ENCODE measurements around the gene MT1G. TPM values are rescaled to one million over a fixed set of nuclear protein-coding genes. Genes with fewer than 3 reads are reported as not detected.
A peak's percentile ranks its signal among the peaks of the same experiment; 100 is the strongest.

MT1G gene
- total RNA-seq, 1 experiment from 2014 or later = 2.9 TPM

DNA sequence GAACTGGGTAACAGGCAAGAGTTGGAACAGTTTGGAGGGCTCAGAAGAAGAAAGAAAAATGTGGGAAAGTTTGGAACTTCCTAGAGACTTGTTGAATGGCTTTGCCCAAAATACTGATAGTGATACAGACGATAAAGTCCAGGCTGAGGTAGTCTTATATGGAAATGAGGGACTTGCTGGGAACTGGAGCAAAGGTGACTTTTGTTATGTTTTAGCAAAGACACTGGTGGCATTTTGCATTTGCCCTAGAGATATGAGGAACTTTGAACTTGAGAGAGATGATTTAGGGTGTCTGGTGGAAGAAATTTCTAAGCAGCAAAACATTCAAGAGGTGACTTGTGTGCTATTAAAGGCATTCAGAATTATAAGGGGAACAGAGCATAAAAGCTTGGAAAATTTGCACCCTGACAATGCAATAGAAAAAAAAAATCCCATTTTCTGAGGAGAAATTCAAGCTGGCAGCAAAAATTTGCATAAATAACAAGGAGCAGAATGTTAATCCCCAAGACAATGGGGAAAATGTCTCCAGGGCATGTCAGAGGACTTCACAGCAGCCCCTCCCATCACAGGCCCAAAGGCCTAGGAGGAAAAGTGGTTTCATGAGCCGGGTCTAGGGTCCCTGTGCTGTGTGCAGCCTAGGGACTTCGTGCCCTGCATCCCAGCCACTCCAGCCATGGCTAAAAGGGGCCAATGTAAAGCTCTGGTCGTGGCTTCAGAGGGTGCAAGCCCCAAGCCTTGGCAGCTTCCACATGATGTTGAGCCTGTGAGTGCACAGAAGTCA is 46.0 kb downstream of the MT1G start:
- DNase-seq (ENCODE audit: low read depth) = peak; percentile 24

DNA sequence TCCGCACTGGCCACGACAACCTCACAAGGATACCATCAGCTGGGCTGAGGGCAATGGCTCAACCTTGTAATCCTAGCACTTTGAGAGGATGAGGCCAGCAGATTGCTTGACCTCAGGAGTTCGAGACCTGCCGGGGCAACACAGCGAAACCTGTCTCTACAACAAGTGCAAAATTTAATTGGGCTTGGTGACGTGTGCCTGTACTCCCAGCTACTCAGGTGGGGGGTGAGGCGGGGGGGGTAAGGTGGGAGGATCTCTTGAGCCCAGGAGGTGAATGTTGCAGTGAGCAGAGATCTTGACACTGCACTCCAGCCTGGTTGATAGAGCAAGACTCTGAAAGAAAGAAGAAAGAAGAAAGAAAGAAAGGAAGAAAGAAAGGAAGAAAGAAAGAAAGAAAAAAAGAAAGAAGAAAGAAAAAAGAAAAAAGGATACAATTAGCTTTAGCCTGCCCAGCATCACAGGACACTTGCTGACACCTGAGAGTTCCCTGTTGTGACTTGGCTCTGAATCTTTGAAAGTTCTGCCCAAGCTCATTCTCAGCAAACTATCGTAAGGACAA is 47.4 kb downstream of the MT1G start:
- DNase-seq (ENCODE audit: low read depth) = no peak

DNA sequence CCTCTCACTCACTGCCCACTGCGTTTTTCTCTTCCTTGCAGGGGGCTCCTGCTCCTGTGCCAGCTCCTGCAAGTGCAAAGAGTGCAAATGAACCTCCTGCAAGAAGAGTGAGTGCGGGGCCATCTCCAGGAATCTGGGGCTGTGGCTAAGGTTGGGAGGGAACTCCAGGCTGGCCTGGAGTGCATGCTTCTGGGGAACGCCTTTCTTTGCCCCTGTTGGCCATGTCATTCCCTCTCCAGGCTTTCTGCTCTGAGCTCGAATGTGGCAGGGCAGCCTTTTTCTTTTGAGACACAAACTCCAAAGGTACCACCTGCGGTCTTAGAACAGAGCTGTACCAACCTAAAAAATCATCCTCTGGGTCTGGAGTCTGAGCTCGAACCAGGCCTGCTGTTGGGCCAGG is 49.7 kb downstream of the MT1G start:
- DNase-seq (ENCODE audit: low read depth) = no peak

DNA sequence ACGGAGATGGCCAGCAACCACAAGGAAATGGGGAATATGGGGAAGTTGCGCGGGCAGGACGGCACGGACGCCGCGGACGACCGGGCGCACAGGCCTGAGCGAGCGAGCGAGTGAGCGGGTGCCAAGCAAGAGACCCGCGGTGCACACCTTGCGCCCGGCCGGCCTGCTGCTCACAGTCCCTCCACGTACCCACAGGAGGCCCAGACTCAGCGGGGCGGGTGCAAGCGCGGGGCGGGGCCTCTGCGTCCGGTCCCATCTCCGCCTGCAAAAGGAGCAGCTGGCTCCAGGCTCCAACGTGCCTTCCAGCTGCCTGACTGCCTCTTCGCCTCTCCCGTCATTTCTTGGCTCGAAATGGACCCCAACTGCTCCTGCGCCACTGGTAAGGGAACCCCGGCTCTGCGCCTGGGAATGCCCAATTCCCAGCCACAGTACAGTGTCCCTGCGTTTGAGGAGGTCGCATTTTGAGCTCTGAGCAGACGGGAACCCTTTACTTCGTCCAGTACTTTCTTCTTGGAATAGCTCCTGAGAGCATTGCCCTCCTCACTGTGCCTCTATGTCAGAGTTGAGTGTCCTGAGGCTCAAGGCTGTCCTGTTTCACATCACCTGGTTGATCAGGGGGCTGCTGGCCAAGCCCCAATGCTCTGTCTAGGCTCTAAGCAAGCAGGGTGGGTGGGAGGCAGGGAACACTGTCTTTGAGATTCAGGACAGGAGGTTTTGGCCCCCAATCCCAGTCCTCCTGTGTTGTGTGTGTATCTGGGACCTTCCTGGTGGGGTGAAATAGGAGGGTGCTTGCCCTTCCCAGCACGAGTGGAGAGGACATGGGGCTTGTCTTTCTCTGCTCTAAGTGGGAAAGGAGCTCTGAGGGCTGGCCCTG is 50.4 kb downstream of the MT1G start:
- no peak for DNase-seq (ENCODE audit: low read depth)

Other genes starting within 250 kb of the MT1G start
- 128 and 196 TPM in 2 replicates for gene AMFR, start 242.5 kb downstream of the MT1G start, total RNA-seq (2014; rRNA removed; shearing (Covaris generic))
- 83.5 and 172 TPM in 2 replicates for gene NUDT21, start 216.7 kb downstream of the MT1G start, total RNA-seq (2014; rRNA removed; shearing (Covaris generic))
- gene OGFOD1, start 216.5 kb downstream of the MT1G start, total RNA-seq (2014; rRNA removed; shearing (Covaris generic)) = 103 and 105 TPM in 2 replicates
- gene BBS2, start 148.0 kb downstream of the MT1G start, total RNA-seq (2014; rRNA removed; shearing (Covaris generic)) = 60.4 and 62.6 TPM in 2 replicates
- not detected in 2 replicates for gene MT4, start 103.0 kb downstream of the MT1G start, total RNA-seq (2014; rRNA removed; shearing (Covaris generic))
- gene MT3, start 78.5 kb downstream of the MT1G start, total RNA-seq (2014; rRNA removed; shearing (Covaris generic)) = not detected in 2 replicates
- 521 and 535 TPM in 2 replicates for gene MT2A, start 59.5 kb downstream of the MT1G start, total RNA-seq (2014; rRNA removed; shearing (Covaris generic))
- gene MT1E, start 42.3 kb downstream of the MT1G start, total RNA-seq (2014; rRNA removed; shearing (Covaris generic)) = 89.2 and 89.4 TPM in 2 replicates
- 0.22 and 1.4 TPM in 2 replicates for gene MT1M, start 35.4 kb downstream of the MT1G start, total RNA-seq (2014; rRNA removed; shearing (Covaris generic))
- gene MT1A, start 29.4 kb downstream of the MT1G start, total RNA-seq (2014; rRNA removed; shearing (Covaris generic)) = 9.6 TPM in 1 of 2 replicates, not detected in the other
- gene MT1B, start 16.2 kb downstream of the MT1G start, total RNA-seq (2014; rRNA removed; shearing (Covaris generic)) = not detected in 2 replicates
- 12.8 and 13.0 TPM in 2 replicates for gene MT1F, start 10.1 kb downstream of the MT1G start, total RNA-seq (2014; rRNA removed; shearing (Covaris generic))
- not detected in 2 replicates for gene MT1H, start 1.7 kb upstream of the MT1G start, total RNA-seq (2014; rRNA removed; shearing (Covaris generic))
- 200 and 232 TPM in 2 replicates for gene MT1X, start 14.4 kb upstream of the MT1G start, total RNA-seq (2014; rRNA removed; shearing (Covaris generic))
- 106 and 123 TPM in 2 replicates for gene NUP93, start 62.1 kb upstream of the MT1G start, total RNA-seq (2014; rRNA removed; shearing (Covaris generic))
- not detected in 2 replicates for gene SLC12A3, start 197.1 kb upstream of the MT1G start, total RNA-seq (2014; rRNA removed; shearing (Covaris generic))